Measurements from ENCODE around the gene FKBP2. TPM values are rescaled to one million over a fixed set of nuclear protein-coding genes. Genes with fewer than 3 reads are reported as not detected.

The FKBP2 gene
- total and polyA plus RNA-seq, 8 donors, result 15.2 to 257 (median 57.6) TPM

DNA sequence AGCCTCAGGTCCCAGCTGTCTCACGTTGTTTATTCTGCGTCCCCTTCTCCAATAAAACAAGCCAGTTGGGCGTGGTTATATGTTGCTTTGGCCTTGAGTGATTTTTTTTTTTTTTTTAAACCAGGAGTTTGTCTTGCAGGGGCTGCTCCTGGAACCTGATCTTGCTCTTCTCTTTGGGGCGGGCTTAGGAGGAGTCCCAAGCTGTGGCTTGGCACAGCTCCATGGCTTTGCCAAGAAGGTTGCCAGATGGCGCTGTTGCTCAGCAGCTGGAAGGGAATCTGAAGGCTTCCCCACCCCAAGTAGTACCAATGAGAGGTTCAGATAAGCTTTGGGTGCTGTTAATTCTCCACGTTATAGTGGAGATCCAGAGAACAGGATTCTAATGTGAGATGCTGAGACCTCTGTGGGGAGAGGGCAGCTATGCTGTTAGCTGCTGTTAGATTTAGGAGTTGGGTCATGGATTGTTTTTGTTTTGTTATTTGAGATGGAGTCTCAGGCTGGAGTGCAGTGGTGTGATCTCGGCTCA lies 36.4 kb upstream of the FKBP2 start:
- no peaks in the 10 kb centered on the region for H3K9me3 ChIP-seq
- peaks cover 41 to 58% (median 49%) of the 10 kb centered on the region in 4 donors for H3K4me1 ChIP-seq
- peak overlapping the region in 3 of 5 donors; percentile 85 to 91 (median 87) for H3K27ac ChIP-seq
- no peak overlapping the region for H3K4me3 ChIP-seq
- peak; percentile 94 to 95 for DNase-seq
- 17 to 31% (median 23%) methylated on average over 7 of the region's 7 CpGs for WGBS, 5 donors
- H3K36me3 ChIP-seq, result peaks cover 46 to 73% (median 57%) of the 10 kb centered on the region in 4 donors
- no peaks in the 10 kb centered on the region for H3K27me3 ChIP-seq
- no peak for TF ChIP-seq POLR2A (IDR thresholded peaks at IDR 0.05)
- TF ChIP-seq POLR2AphosphoS5 (IDR thresholded peaks at IDR 0.05), result peak; percentile 52 to 92 (median 68)
- TF ChIP-seq EP300 (IDR thresholded peaks at IDR 0.05), result no peak
- TF ChIP-seq, protein P1, sequence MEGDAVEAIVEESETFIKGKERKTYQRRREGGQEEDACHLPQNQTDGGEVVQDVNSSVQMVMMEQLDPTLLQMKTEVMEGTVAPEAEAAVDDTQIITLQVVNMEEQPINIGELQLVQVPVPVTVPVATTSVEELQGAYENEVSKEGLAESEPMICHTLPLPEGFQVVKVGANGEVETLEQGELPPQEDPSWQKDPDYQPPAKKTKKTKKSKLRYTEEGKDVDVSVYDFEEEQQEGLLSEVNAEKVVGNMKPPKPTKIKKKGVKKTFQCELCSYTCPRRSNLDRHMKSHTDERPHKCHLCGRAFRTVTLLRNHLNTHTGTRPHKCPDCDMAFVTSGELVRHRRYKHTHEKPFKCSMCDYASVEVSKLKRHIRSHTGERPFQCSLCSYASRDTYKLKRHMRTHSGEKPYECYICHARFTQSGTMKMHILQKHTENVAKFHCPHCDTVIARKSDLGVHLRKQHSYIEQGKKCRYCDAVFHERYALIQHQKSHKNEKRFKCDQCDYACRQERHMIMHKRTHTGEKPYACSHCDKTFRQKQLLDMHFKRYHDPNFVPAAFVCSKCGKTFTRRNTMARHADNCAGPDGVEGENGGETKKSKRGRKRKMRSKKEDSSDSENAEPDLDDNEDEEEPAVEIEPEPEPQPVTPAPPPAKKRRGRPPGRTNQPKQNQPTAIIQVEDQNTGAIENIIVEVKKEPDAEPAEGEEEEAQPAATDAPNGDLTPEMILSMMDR (IDR thresholded peaks at IDR 0.05), result peak in 5 of 7 experiments; percentile 57 to 80 (median 66)
- intact Hi-C loops (cut with DNase I; ENCODE audit: low total_unique reads), result loop anchor here (10.0 kb wide), 1 partner anchor 90 kb away; the partner anchor contains the start of gene KCNK4

DNA sequence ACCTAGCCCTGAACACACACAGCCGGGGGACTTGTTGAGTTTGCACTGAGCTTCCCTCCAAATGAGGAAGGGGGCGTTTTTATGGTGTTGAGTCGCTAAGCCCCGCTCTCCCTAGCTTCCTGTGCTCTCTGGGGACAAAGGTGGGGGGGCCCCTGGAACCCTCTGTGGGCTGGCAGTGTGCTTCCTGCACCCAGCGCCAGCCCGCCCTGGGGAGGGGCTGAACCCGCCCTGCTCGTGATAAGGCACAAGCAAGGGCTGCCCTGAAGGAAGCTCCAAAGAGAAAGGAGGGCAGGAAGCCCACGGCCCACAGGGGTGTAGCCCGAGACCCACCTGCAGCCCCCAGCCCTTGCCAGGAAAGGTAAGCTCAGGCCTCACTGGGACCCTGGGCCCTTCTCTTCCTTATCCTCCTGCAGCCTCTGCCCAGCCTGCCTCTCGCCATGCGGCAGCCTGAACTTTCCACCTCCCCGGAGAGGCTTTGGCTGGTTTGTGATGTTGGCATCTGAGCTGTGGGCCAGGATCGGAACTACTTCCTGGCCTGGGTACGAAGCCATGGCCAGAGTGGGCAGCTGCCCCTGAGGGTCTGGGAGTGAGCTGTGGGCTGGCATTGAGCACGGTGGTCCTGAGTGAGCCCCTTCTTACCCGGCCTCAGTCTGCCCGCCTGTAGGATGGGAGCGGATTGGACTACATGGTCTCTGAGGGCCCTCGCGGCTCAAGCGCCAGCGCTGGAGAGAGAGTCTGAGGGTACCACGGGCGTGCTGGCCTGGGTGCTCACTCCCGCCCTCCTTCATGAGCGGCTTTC lies 34.2 kb upstream of the FKBP2 start, which contains the start of gene FERMT3:
Gene FERMT3 (plus strand): TSS at position 265 of the 799 bp plus-strand sequence. CDS start 644 bp downstream, outside the sequence.
- H3K4me1 ChIP-seq, result peaks cover 41 to 58% (median 49%) of the 10 kb centered on the region in 4 donors
- H3K36me3 ChIP-seq, result peaks cover 27 to 70% (median 52%) of the 10 kb centered on the region in 4 donors
- intact Hi-C loops (cut with DNase I; ENCODE audit: low total_unique reads), result loop anchor here (10.0 kb wide), 1 partner anchor 88 kb away; the partner anchor contains the start of gene KCNK4
- 29 to 63% (median 39%) methylated on average over 14 to 27 of the region's 27 CpGs for WGBS, 5 donors
- peak within 1 kb of the TSS; percentile 57 to 91 (median 86) for H3K27ac ChIP-seq
- DNase-seq, result peak; percentile 83 to 87
- no peaks in the 10 kb centered on the region for H3K27me3 ChIP-seq
- TF ChIP-seq EP300 (IDR thresholded peaks at IDR 0.05) (no peak), POLR2AphosphoS5 (IDR thresholded peaks at IDR 0.05) (peak in 2 of 3 donors; percentile 43 to 77), POLR2A (IDR thresholded peaks at IDR 0.05) (no peak)
- TF ChIP-seq, protein P1 (IDR thresholded peaks at IDR 0.05), result no peak
- no peaks in the 10 kb centered on the region for H3K9me3 ChIP-seq
- peak within 1 kb of the TSS; percentile 38 to 52 (median 48) for H3K4me3 ChIP-seq

DNA sequence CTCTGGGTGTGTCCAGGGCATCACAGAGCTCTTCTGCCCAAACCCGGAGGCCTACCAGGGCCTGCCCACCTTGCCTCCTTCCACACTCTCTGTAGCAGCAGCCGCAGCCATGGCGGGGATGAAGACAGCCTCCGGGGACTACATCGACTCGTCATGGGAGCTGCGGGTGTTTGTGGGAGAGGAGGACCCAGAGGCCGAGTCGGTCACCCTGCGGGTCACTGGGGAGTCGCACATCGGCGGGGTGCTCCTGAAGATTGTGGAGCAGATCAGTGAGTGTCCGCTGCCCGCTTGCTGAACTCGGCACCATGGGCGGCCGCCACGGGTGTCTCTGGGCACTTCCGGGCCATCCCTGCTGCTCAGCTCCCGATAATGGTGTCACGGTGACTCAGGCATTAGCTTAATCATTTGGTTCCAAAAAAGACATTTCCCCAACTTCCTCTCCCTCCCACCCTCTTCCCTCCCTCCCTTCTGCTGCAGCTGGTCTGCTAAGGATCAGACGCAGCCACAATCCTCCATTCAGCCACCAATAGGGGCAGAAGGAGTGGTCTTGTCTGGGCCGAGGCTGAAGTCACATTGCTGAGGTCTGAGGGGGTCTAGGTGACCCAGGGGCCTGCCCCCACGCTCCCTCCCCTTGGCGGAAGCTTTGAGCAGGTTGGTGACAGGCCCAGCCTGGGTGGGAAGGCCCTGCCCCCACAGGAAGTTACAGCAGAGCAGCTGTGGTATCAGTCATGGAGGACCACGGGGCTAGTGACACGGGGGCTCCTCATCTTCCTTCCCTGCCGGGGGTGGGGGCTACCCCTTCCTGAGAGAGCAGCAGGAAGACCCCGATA lies 33.4 kb upstream of the FKBP2 start:
- 51 to 59% (median 52%) methylated on average over 21 to 30 of the region's 30 CpGs for WGBS, 5 donors
- H3K4me1 ChIP-seq, result peaks cover 41 to 58% (median 49%) of the 10 kb centered on the region in 4 donors
- H3K4me3 ChIP-seq, result peak overlapping the region; percentile 38 to 52 (median 48)
- TF ChIP-seq EP300 (IDR thresholded peaks at IDR 0.05) (no peak), POLR2AphosphoS5 (IDR thresholded peaks at IDR 0.05) (peak in 2 of 3 donors; percentile 34 to 41)
- intact Hi-C loops (cut with DNase I; ENCODE audit: low total_unique reads), result loop anchor here (10.0 kb wide), 1 partner anchor 87 kb away; the partner anchor contains the start of gene KCNK4
- peaks cover 19 to 70% (median 52%) of the 10 kb centered on the region in 4 donors for H3K36me3 ChIP-seq
- H3K9me3 ChIP-seq, result no peaks in the 10 kb centered on the region
- no peaks in the 10 kb centered on the region for H3K27me3 ChIP-seq
- DNase-seq, result peak; percentile 55 to 85
- H3K27ac ChIP-seq, result peak overlapping the region; percentile 57 to 91 (median 86)

DNA sequence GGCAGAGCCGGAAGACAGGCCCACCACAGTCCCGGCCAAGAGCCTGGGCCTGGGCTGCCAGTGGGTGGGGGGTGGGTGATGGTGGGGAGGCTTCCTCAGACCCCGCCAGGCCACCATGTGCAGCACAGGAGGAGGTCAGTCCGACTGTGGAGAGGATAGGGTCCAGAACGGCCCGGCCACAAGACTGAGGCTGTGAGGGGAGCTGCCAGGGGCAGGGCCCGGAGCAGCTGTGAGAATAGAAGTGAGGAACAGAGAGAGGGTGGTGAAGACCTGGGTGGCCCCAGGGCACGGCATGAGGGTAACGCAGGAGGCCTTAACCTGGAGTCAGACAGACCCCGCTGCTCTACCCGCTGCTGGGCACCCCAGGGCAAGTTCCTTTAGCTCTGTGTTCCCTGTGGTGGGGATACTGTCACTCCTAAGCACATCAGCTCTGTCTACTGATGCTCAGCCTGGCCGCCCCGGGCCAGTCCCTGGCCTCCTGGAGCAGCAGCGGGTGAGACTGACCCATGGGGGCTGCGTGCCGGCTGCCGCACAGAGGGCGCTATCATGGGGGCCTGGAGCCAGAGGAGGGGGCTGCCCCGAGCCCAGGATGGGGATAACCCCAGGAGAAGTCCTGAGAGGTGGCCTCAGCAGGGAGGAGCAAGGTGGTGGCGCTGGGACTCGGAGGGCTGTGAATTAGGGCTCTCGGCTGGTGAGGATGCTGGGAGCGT lies 32.7 kb upstream of the FKBP2 start:
- H3K4me3 ChIP-seq, result peak overlapping the region; percentile 38 to 52 (median 48)
- H3K27ac ChIP-seq, result peak overlapping the region; percentile 8 to 91 (median 86)
- peaks cover 11 to 67% (median 47%) of the 10 kb centered on the region in 4 donors for H3K36me3 ChIP-seq
- intact Hi-C loops (cut with DNase I; ENCODE audit: low total_unique reads), result loop anchor here (10.0 kb wide), 1 partner anchor 87 kb away; the partner anchor contains the start of gene KCNK4
- no peaks in the 10 kb centered on the region for H3K9me3 ChIP-seq
- DNase-seq, result no peak
- peaks cover 41 to 58% (median 49%) of the 10 kb centered on the region in 4 donors for H3K4me1 ChIP-seq
- no peaks in the 10 kb centered on the region for H3K27me3 ChIP-seq
- no peak for TF ChIP-seq POLR2AphosphoS5 (IDR thresholded peaks at IDR 0.05)
- TF ChIP-seq, protein P1 (IDR thresholded peaks at IDR 0.05), result no peak
- no peak for TF ChIP-seq POLR2A (IDR thresholded peaks at IDR 0.05)
- TF ChIP-seq EP300 (IDR thresholded peaks at IDR 0.05), result no peak
- 81 to 89% (median 84%) methylated on average over 19 to 23 of the region's 23 CpGs for whole genome bisulfite sequencing, 5 donors
